GM19395 (cell line): ENCODE measurements around the gene NFX1.

Experiments used
- ATAC-seq: cut with Tn5 transposase; IDR thresholded peaks from one replicate; pipeline ENCODE4 v1.9.1; 2021; ENCODE audit warnings: mild to moderate bottlenecking, moderate library complexity; ENCODE audit not compliant: unreplicated experiment

NFX1 gene

DNA sequence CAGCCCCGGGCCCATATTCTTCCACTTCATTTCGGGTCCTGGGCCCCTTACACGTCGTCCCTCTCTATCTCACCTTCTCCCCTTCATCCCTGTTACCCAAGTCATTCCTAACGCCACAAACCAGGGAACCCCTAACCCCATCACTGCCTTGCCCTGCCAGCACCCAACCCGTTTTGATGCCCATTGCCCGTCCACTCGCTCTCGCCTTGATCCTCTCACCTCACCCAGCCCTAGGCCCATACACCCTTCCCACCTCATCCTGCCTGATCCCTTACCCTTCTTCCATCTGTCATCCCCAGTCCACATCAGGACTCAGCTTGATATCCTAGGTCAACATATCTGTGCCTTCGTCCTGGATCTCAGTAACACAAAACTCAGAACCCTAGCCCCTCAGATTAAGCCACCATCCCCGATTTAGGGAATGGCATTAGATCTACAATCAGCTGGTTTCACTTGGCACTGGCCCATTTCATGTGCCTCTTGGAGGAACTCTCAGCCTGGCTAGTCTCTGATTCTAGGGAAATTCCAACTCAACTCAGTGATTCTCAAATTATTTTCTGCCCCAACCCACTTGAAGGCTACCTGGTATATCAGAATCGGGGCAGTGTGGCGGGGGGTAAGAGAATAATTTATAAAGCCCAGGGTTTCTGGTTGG lies 25.0 kb upstream of the NFX1 start:
- ATAC-seq, result no peak

DNA sequence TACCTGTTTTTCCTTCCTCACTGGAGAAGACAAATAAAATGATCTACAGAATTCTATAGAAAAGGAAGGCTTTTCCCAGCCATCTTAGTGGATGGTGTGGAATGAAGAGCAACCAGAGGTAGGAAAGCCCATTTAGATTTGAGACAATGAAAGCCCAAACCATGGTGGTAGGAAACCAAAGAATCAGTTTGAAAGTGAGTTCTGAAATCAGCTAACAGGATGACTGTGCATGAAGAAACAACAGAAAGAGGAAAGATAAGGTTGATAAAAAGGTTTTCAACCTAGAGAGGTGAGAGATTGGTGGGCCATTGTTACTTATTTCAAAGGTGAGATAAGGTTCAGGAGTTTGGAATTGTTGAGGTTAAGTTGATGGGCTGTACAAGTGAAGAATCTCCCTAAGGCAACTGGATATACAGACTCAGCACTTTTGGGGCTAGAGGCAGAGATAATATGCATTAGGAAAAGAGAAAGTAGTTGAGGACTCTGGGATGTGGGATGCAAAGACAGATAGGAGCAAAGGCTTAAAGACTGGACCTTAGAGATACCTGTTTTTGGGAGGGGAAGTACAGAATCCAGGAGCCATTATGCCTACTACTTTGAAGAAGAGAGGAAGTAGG lies 23.1 kb upstream of the NFX1 start:
- ATAC-seq, result no peak

DNA sequence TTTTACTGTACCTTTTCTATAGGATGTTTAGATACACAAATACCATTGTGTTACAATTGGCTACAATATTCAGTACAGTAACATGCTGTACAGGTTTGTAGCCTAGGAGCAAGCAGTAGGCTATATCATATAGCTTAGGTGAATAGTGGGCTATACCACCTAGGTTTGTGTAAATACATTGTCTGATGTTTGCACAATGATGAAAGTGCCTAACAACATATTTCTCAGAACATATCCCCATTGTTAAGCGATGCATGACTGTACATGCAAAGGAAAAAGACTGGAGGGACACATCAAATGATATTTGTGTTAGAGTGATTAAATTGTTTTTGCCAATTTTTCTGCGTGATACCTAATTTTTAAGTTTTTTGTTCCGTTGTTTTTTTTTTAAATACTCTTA lies 20.2 kb upstream of the NFX1 start:
- ATAC-seq, result no peak

DNA sequence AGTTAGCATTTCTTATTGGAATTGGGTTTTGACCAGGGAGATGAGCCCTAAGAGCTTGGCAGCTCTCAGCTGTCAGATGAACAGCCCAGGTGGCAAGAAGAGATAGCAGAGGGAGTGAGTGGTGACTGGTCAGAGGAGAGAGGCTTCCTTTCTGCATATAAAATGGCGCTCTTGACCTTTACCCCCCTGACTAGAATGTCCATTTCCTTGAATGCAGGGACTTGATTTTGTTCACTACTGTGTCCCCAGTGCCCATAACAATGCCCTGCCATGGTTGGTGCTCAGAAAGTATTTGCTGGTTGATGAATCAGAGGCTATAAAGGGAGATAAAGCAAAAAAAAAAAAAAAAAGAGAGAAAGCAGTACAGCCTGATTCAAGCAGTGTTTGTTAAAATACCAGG lies 18.3 kb upstream of the NFX1 start:
- ATAC-seq, result no peak

DNA sequence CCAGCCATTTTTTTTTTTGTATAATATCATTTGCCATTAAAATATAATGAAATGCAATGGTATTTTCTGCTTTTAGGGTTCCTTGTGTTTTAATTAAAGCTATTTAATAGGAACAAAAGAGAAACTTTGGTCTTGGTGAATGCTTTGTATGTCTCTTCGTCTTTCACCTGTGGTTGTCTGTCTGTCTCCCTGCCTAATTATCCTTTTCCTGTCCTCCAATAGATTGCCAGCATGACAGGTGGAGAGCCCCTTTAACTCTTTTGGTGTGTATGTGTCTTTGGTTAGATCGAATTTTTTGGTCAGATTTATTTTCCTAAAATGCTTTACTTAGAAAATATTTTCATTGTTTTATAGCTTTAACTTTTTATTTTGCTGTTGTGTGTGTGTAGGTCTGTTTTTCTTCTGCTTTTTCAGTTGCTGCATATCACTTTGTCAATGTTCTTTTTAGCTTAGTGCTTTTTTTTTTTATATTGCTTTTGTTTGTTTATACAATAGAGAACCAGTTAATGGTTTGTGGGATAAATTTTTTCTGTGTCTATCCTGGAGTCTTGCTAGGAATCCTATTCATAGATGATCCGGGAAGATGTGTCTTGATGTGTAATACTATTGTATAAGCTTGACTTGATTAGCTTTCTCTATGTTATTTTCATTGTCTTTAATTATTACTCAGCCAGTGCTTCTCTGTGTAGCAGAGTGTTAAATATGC lies 16.9 kb upstream of the NFX1 start:
- ATAC-seq, result no peak

DNA sequence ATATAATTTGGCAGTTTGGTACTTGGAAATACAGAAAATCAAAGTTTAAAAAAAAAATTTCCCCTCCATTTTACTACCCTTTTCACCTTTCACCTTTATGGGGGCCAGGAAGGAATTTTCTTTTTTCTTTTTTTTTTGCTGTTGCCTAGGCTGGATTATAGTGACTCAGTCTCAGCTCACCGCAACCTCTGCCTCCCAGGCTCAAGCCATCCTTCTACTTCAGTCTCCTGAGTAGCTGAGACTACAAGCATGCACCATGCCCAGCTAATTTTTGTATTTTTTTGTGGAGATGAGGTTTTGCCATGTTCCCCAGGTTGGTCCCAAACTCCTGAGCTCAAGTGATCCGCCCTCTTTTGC lies 16.4 kb upstream of the NFX1 start:
- no peak for ATAC-seq

DNA sequence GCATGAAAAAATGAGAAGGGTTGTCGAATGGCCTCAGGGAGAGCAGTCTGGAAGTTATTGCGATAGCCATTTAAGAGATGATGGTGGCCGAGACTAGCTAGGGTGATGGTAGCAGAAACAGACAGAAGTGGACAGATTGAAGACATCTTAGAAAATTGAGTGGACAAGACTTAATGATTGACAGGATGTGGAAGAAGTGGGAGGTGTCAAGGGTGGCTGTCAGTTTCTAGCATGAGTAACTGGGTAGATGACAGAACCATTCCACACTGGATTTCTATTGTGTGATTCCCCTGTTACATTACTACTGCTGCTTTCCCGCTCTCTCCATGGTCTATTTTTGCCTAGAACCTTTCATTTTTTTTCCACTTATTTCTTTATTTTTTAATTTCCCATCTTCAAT lies 12.8 kb upstream of the NFX1 start:
- ATAC-seq, result no peak

DNA sequence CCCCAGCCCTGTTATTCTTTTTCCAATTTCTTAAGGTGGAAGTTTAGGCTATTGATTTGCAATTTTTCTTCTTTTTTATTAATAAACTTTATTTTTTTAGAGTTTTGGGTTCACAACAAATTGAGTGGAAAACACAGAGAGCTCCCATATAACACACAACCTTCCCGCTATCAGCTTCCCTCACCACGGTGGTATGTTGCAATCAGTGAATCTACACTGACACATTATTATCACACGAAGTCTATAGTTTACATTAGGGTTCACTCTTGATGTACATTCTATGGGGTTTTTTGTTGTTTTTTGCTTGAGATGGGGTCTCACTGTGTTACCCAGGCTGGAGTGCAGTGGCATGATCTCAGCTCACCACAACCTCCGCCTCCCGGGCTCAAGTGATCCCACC lies 4.8 kb upstream of the NFX1 start:
- no peak for ATAC-seq

DNA sequence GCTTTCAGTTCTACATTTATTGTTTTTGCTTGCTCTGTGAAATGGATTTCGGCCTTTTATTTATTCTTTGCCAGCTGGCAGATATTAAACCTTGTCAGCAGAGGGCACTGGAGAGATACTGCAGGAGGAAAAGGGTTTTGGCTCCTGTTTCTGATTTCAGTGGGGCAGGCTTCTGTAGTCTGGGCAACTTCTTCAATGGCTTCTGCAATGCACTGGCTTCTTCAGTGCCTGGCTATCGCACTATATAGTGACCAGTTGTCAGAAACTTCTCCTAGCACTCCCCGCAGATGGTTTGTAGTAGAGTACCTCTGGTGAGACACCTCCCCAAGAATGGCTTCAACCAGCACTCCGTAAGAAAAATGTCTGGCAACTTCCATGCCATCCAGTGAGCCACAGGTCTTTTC lies 3.2 kb upstream of the NFX1 start:
- ATAC-seq, result no peak

DNA sequence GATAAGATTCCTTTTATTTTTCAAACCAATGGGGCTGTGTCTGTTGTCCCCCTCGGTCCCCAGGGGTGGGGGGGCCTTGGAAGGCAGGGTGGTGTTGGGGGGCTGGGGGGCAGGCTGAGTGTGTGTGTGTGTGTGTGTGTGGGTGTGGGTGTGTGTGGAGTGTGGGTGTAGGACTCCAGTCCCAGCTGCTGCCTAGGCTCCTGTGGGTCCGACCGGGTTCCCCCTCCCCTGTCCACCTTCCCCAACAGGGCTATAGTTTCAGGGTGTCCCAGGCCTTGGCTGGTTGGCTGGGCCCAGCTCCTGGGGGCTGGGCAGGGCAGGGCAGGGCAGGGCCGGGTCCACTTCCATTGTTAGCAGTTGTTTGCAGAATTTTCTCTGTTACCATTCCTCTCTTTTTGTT lies 2.1 kb upstream of the NFX1 start:
- no peak for ATAC-seq

DNA sequence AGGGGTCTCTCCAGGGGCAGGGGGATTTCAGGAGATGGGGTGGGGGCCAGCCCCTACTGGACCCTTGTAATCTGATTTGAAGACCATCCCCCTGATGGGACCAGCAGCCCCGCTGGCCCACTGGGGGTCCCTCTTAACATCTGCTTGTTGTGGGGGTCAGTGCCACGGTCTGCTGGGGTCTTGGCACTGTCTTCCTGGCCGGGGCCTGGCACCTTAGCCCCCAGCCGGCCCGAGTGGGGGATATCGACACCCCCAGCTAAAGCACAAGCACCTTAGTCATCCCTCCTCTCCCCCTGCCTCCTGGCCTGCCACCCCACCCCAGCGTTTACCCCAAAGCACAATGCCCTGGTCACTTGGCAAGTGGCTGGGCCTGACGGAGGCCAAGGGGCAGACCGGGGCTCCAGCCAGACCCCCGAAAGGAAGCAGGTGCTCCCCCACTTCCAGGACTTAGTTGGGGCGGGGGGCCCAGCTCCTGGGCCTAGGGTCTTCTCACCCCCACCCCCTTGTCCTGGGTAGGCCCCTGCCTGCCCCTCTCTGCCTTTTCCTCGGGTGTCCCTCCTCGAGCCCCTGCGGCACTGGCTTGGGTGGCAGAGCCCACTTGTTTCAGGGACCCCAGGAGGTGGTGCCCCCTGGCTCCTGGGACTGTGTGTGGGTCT lies 1.4 kb upstream of the NFX1 start:
- ATAC-seq, result no peak

DNA sequence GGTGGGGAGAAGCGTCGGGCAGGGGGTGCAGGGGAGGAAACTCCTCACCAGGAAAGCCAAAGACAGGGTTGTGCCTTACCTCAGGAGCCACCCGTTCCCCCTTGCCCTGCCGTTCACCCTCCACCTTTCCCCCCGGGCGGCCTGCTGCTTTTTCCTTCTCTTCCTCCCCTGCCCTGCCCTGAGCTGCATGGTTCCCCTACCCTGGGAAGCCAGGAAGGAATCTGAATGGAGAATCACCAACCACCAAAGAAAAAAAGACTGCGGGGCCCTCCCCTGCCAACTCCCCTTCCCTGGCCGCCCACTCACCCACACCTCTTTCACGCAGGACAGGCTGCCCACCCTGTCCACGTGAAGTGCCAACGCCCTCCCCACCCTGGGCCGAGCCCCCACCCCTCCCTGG lies 820 bp upstream of the NFX1 start:
- no peak for ATAC-seq

DNA sequence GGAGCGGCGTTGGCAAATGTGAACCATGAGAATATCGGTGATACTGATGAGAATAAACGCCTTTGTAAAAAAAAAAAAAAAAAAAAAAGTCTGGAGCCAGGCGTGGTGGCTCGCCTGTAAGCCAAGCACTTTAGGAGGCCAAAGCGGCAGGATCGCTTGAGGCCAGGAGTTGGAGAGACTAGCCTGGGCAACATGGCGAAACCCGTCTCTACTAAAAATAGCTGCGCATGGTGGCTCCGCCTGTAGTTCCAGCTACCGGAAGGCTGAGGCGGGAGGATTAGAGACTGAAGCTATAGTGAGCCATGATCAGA lies 425 bp upstream of the NFX1 start:
- no peak for ATAC-seq

DNA sequence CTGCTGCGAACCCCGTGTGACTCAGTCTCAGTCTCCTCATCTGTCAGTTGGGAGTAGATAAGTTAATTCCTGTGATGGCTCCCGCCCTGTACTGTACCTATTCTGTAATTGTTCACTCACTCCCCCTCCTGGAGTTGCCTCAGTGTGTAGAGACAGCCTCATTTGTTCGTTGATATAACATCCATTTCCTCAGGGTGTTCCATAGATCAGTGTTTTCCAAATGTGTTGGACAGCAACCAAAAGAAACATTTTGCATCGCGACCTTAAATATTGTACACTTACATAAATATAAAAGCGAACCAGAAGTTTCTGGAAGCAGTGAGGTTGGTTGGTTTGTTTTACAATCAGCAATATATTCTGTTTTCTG lies 698 bp downstream of the NFX1 start:
- no peak for ATAC-seq

DNA sequence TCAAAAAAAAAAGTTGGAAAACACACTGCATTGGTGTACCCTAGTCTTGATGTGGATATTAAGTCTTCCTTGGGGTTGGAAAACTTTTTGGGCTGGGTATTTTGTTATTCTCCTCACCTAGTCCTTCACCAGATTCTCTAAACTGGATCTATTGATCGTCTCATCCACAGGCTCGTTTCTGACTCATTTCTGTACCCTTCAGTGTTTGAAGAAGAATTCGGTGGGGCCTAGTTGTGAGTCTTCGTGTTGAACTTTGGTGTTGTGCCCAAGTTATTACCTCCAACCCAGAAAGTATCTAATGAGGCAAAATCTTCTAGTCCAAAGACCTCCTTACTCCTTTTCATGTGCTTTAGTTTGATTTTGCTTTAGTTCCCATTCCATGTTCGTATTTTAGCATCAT lies 1.6 kb downstream of the NFX1 start:
- ATAC-seq, result no peak

DNA sequence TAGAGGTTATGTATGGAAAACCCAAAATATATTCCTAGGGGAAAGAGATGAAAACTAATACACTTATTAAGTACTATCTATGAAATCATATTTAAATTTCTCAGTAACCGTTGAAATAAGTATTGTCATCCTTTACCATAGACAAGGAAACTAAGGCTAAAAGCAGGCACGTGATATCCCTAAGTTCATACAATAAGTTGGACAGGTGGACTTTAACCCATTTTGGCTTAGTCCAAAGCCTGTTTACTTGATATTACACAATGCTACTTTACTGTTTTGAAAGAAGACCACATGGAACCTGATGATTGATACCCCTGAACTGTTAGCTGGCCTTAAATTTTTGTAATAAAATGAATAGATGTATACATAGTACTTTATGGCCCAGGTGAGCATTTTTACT lies 3.5 kb downstream of the NFX1 start:
- no peak for ATAC-seq

DNA sequence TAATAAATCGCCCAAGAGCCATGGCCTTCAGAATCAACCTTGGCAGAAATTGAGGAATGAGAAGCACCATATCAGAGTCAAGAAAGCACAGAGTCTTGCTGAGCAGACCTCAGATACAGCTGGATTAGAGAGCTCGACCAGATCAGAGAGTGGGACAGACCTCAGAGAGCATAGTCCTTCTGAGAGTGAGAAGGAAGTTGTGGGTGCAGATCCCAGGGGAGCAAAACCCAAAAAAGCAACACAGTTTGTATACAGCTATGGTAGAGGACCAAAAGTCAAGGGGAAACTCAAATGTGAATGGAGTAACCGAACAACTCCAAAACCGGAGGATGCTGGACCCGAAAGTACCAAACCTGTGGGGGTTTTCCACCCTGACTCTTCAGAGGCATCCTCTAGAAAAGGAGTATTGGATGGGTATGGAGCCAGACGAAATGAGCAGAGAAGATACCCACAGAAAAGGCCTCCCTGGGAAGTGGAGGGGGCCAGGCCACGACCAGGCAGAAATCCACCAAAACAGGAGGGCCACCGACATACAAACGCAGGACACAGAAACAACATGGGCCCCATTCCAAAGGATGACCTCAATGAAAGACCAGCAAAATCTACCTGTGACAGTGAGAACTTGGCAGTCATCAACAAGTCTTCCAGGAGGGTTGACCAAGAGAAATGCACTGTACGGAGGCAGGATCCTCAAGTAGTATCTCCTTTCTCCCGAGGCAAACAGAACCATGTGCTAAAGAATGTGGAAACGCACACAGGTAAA lies 4.5 kb downstream of the NFX1 start:
- ATAC-seq, result no peak

DNA sequence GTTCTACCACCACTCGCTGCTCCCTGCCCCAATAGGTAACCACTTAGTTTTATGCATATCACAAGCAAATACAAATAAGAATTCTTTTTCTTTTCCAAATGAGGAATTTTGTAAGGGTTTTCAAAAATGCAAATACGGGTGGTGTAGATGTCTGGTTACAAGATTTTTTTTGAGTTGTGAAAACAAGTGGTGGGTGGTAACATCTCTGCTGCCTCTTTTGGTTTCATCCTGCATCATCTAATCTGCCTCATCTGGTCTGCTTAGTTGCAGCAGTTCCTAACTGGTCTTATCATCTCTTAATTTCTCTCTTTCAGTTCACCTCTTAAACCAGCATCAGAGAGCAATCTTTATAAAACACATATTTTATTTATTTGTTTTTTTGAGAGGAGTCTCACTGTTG lies 5.3 kb downstream of the NFX1 start:
- ATAC-seq, result peak; percentile 49

DNA sequence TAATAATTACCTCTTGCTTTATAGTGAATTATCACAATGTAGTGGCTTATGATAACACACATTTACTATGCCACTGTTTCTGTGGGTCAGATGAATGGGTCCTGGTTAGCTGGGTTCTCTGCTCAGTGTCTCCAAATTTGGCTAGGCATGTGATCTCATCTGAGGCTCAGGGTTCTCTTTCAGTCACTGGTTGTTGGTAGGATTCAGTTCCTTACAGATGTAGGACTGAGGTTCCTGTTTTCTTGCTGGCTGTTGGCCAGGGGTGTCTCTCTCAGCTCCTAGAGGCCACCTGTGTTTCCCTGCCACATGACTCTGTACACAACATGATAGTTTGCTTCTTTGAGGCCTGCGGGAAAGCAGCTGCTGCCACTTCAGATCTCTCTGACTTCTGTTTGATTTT lies 7.1 kb downstream of the NFX1 start:
- peak; percentile 92 for ATAC-seq

DNA sequence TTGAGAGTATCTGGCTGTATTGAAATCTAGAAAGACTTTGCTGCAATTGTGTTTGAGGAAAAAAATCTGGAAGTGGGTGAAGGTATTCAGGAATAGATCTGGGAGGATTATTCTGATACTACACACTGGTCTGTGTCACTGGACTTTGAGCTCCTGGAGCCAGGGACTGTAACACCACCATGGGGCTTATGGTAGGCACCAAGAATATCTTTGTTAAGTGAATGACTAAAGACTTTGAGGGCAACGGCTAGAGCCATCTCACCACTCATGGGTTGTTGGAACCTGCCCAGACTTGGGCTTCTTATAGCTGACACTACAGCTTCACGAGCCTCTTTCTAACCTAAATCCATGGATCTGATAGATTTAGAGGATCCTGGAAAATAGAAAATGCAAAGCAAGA lies 10.2 kb downstream of the NFX1 start:
- no peak for ATAC-seq

DNA sequence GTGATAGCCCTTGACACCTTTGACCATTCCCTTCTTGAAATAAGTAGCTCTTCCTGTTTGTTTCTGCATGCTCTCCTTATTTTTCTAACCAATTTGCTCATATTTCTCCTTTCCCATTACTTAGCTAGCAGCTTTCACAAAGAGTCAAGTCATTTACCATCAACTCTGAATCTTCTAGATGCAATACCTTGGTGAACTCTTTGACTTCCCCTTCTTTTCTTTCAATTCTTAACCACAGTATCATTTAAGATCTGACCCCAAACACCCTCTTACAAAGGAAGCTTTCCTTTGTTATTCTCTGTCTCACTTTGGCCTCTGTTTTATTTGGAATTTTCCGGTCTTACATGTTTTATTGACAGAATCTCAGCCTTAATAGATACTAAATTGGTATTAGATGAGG lies 14.0 kb downstream of the NFX1 start:
- no peak for ATAC-seq

DNA sequence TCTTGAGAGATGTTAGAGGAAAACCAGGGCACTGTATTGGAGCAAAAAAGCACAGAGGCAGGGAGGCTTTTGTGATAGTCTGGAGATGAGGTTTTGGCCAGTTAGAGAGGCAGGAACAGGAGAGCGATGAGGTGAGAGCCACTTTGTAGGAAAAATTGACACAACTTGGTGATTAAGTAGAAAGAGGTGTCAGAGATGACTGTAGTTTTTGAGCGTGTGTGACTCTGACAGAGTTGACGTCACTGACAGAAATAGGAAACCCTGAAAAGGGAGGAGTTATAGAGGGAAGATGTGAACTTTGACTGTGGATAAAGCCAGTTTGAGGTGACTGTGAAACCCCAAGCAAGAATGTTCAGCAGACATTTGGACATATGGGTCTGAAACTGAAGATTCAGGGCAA lies 15.7 kb downstream of the NFX1 start:
- ATAC-seq, result no peak
